GM21529 (cell line): ENCODE results near the gene ZNF425.
"Not testable (repeated sequence)": the region's sequence is repeated elsewhere in the genome, so short reads cannot be mapped to it uniquely, and the experiment has no call there.

ENCODE experiments used
- ATAC-seq: cut with Tn5 transposase; IDR thresholded peaks from one replicate; pipeline ENCODE4 v1.9.1; 2021; ENCODE audit not compliant: unreplicated experiment

ZNF425 gene

GRCh38 chr7:149133028-149133710 is 7.0 kb upstream of the ZNF425 start:
- ATAC-seq: no peak

DNA sequence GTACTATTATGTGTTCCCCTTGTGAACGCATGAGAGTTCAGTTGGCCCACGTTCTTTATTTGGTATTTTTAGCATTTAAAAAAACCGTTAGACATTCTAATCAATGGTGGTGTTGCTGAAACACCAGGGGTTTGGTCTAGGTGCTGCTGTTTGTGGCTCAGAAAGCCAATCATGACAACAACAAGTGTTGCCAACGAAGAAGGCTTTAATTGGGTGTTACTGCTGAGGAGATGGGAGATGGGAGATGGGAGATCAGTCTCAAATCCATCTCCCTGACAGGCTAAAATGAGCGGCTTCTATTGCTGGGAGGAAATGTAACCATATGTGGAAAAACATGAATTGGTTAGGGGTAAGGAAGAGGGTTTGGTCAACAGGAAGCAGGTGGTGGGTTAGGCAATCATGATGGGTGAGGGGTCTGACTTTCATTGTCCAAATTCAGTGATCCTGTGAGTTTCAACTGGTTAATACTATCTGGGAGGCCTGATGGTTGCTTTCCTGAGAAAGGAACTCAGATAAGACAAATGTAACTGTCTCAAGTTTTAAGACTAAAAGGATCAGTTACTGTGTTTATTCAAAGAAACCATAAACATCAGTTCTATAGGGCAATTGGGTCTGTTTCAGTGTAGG is 4.6 kb upstream of the ZNF425 start:
- no peak for ATAC-seq

GRCh38 chr7:149126662-149127266 is 640 bp upstream of the ZNF425 start:
- ATAC-seq: peak; percentile 47

DNA sequence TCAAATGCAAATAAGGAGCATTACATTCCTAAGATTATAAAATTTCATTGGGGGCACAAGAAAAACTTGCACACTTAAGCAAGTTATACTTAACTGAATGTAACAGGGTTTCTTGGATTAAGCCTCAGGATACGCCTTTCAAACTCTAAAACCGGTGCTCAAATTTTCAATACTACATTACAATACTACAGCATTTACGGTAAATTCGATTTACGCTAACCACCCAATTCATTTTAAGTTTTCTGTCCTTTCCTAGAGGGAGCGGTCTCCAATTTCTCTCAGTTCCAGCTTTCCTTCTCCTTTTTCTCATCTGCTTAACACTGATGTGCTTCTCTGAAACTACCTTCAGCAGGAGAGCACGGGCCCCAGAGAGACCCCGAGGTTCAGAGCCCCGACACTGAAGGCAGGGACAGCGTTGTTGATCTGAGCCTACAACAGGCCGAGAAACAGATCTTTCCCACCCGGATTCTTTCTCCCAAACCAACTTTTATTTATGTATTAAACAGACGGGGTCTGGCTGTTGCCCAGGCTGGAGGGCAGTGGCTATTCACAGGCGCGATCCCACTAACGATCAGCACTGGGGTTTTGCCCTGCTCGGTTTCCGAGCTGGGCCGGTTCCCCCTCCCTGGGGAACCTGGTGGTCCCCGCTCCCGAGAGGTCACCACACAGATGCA is 798 bp downstream of the ZNF425 start:
- no peak for ATAC-seq

DNA sequence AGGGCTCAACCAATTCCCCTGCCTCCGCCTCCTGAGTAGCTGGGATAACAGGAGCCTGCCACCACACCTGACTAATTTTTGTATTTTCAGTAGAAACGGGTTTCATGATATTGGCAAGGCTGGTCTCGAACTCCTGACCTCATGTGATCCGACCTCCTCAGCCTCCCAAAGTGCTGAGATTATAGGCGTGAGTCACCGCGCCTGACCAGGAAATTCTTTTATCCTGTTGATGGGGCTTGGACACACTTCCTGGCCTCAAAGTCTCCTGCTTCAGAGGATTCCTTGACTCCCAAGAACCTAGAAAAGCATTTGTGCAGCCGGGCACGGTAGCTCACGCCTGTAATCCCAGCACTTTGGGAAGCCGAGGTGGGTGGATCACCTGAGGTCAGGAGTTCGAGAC is 16.2 kb downstream of the ZNF425 start:
- ATAC-seq: no peak

GRCh38 chr7:149104749-149105148 is 21.4 kb downstream of the ZNF425 start:
- no peak for ATAC-seq

- ATAC-seq: no peak
Measured at GRCh38 chr7:149104214-149104613, 21.9 kb downstream of the ZNF425 start.

DNA sequence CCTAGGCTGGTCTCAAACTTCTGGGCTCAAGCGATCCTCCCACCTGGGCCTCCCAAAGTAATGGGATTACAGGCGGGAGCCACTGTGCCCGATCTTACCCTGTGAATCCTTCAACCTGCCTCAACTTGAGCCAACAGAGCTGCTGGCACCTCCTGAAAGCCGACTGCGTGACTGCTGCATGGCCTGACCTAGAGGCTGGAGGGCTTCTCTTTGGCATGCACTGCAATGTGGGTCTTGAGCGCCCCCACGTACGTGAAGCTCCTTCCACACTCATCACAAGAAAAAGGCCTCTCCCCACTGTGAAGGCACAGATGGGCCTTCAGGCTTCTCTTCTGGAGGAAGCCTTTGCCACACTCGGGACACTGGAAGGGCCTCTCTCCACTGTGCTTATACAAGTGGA is 22.7 kb downstream of the ZNF425 start:
- no peak for ATAC-seq

- no peak for ATAC-seq
Measured at GRCh38 chr7:149102666-149103065, 23.5 kb downstream of the ZNF425 start.

- ATAC-seq: no peak
Measured at GRCh38 chr7:149100821-149101220, 25.3 kb downstream of the ZNF425 start.

- no peak for ATAC-seq
Measured at GRCh38 chr7:149099058-149099457, 27.1 kb downstream of the ZNF425 start.

GRCh38 chr7:149097088-149097487 is 29.0 kb downstream of the ZNF425 start:
- ATAC-seq: no peak

GRCh38 chr7:149093228-149093627 is 32.9 kb downstream of the ZNF425 start:
- no peak for ATAC-seq

DNA sequence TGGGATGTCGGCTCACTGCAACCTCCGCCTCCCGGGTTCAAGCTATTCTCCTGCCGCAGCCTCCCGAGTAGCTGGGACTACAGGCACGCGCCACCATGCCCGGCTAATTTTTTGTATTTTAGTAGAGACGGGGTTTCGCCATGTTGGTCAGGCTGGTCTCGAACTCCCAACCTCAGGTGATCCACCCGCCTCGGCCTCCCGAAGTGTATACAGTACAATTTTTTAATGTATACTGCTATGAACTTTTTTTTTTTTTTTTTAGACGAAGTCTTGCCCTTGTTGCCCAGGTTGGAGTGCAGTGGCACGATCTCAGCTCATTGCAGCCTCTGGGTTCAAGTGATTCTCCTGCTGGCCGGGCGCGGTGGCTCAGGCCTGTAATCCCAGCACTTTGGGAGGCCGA is 33.9 kb downstream of the ZNF425 start:
- not testable (repeated sequence) for ATAC-seq

DNA sequence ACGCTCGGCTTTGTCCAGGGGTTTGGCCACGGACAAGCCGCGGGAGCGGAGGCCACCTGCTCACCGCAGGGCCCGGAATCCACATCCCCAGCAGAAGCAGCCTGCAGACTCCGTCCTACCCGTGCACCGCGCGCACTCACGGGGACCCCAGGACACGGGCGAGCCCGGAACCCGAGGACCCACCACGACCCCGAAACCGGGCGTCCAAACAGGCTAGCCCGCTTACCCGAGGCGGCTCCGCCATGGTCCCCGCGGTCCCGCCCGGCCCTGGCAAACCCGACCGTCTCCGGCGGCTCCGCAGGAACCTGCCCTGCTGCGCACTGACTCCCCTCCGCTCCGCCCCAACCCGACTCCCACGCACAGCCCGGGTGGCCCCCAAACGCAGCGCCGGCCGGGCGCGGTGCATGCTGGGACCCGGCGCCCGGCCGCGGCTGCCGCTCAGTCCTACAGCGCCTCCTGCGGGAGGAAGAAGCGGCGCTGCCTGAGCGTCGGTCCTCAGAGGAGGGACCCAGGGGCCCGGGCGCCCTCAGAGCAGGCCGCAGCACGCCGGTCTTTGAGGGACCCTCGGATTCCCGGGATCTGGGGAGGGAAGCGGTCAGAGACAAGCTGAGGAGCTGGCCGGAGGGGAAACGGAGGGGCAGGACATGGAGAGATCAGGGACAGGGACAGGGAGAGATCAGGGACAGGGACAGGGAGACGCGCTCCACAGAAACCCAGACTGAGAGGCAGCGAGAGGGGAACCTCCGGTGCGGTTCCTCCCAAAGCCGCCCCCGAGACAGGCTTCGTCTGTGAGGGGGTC is 35.5 kb downstream of the ZNF425 start, which contains the start of gene ZNF786:
ZNF786 (minus strand) TSS at position 322 of the 799 bp plus-strand sequence; CDS start at position 244, 78 bp downstream.
- peak; percentile 73 for ATAC-seq

DNA sequence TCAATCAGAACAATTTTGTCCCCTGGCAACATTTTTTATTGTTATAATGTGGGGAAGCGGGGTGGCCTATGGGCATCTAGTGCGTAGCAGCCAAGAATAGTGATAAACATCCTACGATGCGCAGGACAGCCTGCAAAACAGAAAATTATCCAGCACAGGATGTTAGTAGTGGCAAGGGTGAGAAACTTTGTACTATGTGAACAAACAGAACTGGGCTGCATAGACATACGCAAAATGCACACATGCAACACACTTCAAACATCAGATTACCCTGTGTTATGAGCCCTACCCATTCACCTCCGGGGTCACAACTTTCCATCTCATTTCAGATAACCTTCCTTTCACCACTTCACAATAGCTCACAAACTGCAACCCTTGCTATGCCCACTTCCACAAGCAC is 38.7 kb downstream of the ZNF425 start:
- no peak for ATAC-seq

DNA sequence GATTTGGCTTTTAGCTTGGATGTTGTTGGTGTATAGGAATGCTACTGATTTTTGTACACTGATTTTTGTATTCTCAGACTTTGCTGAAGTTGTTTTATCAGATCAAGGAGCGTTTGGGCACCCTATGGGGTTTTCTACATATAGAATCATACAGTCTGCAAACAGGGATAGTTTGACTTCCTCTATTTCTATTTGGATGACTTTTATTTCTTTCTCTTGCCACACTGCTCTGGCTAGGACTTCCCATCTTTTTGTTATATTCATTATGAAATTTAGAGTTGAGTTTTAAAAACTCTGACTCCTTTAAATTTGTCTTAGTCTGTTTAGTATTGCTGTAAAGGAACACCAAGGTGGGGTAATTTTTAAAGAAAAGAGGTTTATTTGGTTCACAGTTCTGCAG is 40.3 kb downstream of the ZNF425 start:
- no peak for ATAC-seq

DNA sequence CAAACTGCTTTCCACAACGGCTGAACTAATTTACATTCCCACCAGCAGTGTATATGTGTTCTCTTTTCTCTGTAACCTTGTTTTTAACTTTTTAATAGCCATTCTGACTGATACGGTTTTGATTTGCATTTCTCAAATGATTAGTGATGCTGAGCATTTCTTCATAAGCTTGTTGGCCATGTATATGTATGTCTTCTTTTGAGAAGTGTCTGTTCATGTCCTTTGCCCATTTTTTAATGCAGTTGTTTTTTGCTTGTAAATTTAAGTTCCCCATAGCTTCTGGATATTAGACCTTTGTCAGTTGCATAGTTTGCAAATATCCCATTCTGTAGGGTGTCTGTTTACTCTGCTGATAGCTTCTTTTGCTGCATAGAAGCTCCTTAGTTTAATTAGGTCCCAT is 41.7 kb downstream of the ZNF425 start:
- ATAC-seq: no peak

DNA sequence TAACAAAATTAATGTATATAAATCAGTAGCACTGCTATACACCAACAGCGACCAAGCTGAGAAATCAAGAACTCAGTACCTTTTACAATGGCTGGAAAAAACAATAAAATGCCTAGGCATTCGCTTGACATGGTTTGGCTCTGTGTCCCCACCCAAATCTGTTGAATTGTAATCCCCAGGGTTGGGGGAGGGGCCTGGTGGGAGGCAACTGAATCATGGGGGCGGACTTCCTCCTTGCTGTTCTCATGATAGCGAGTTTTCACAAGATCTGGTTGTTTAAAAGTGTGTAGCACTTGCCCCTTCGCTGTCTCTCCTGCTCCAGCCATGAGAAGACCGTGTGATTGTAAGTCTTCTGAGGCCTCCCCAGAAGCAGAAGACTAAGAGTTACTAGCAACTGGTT is 44.2 kb downstream of the ZNF425 start:
- no peak for ATAC-seq

DNA sequence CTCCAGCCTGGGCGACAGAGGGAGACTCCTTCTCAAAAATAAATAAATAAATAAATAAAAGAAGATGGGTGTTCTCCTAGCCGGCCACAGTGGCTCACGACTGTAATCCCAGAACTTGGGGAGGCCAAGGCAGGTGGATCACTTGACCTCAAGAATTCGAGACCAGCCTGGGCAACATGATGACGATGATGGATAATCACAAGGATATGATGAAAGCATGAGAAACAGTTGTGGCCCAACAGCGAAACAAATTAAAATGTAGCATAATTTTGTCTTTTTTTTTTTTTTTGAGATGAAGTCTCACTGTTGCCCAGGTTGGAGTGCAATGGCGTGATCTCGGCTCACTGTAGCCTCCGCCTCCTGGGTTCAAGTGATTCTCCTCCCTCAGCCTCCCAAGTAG is 48.5 kb downstream of the ZNF425 start:
- ATAC-seq: no peak

GRCh38 chr7:149075286-149075685 is 50.8 kb downstream of the ZNF425 start:
- ATAC-seq: no peak
